Posterior cingulate gyrus (tissue), 11 donors: ENCODE results near the gene TOP1.
A peak's percentile ranks its signal among the peaks of the same experiment; 100 is the strongest.
"Not testable (repeated sequence)": the region's sequence is repeated elsewhere in the genome, so short reads cannot be mapped to it uniquely, and the experiment has no call there.

Source experiments
- DNase-seq, 10 donors: peaks; one replicate each; pipeline versions ENCODE4 v3.0.0 to v3.0.0-alpha.2; 2020 to 2021; ENCODE audit warnings: mixed read lengths in 3 of 10
- intact Hi-C: fragments of 100-400 bp; cut with DNase I; formaldehyde crosslinking; loops from one replicate; pipeline ENCODE4 v1.15.1; 2023

TOP1 gene

DNA sequence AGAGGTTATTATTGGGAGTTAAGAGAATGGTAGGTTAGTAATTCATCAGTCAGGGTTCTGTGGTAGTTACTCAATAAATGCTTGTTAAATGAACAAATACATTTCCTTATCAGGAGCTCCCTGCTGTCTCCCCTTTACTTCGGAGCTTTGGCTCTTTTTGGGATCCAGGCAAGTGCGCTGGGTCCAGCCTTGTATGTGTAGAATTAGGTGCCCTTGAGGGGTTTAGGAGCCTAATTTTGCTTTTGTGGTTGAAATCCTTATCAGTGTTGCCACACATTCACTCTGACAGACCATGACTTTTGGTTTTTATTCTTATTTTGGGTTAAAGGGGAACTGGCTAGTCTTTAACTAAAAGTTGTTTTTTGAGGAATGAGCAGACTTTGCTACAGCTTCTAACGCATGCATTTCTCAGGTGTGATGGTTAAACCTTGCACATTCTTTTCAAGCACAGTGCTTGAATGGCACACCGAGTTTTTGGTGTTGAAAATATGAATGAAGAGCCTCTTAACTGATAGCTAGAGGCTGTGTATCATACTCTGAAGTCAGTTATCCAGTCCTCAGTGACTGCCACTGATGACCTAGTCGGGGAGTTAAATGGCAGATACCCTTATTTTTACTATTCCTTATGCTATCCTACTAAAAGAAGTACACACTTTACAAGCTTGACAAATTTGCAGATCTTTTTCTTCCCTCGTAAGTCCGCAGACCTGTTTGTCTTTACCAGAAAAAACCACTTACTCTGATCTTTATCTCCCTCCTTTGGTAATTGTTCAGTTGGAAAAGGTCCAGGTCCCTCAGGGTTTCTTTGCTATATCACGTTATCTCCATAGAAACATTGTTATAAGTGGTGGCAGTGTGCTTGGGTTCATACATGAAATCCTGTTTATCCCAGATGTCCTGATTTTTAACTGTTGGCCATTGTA, 58.0 kb downstream of the TOP1 start:
- intact Hi-C loops: no loop called here
- no peak for DNase-seq

DNA sequence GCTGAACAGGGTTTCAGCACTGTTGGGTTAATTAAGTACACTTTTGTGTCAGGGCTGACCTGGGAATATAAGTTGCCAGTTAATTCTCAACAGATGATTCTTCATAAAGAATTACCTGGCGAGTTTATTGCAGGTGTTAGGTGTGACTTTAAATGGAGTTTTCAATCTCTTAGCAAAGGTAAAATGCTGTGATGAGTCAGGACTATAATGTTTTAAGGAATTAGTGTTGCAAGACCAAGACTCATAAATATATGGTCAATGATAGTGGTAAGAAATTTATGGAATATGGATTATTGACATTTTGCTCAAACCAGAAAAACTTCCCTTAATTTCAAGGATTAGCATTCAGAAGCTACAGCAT, 58.7 kb downstream of the TOP1 start:
- intact Hi-C loops: no loop called here
- no peak for DNase-seq

DNA sequence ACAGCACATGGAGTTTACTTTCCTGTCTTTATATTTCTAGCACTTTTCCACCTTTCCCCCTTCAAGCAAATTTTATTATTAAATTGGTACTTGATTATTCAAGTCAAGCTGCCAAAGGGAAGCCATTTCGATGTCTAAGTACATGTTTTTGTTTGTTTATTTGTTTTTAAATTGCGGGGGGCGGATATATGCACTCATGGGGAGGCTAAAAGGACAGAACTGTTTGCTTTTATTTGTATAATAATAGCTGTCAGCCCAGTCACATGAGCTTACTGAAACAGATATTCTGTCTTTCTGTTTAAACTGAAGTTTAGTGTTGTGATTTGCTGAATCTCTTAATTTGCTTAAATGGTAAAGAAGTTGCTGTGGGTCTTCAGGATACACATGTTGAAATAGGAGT, 59.2 kb downstream of the TOP1 start:
- intact Hi-C loops: no loop called here
- no peak for DNase-seq

DNA sequence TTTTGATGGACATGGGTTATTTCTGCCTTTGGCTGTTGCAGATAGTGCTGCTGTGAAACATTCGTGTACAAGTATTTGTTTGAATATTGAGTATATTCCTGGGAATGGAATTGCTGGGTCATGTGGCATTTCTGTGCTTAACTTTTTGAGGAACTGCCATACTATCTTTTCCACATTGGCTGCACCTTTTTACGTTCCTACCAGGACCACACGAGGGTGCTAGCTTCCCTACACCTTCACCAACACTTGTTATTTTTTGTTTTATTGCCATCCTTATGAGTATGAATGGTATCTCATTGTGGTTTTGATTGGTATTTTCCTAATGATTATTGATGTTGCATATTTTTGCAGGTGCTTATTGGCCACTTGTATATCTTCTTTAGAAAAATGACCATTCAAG, 60.9 kb downstream of the TOP1 start:
- no peak for DNase-seq
- intact Hi-C loops: no loop called here

DNA sequence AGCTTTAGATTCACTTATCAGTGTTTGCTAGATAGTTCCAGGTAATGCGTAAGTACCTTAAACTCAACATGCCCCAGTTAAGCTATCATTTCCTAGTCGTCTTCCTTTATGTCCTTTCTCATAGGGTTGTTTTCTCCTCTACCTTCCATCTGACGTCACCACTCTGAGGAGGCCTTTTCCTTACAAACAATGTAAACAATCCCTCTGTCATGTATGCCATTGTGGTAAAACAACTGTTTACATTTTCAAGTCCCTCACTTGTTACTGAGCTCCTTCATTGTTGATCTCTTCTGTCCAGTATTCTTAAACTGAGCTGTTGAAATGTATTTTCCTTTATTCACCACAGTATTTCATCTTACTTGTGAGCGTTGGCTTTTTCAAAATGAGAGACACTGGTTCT, 63.3 kb downstream of the TOP1 start:
- intact Hi-C loops: no loop called here
- no peak for DNase-seq

DNA sequence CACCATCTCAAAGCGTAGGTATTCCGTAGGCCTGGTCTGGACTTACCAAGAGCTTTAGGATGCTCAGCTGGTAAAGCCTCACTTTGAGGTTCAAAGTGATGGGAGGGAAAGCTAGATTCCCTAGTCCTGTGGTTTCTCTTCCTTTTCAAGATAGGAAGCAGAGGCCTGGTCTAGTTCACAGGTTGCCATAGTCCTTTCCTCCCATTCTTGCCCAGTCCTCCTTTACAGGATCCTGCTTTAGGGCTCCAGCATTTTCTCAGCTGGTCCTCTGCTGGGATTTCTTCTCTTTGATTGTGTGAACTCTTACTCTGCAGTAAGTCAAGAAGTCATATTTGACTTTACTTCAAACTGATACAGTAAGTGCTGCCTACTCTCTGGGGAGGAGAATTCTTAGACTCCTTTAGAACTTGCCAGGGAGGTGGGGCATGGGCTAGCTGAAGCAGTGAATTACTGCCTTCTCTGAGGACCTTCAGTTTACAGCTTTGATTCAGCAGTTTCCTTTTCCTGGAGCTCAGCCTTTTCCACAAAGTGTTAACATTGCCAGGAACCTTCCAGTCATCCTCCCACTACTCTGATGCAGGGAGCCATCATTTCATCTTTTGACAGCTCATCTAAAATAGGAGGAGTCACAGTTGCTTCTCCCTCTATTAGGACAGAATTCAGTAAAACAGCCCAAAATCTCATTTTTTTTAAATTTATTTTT, 65.9 kb downstream of the TOP1 start:
- intact Hi-C loops: loop anchor here (2.0 kb wide), 2 partner anchors 104 to 126 kb away; no protein-coding TSS in a partner anchor
- DNase-seq: no peak

DNA sequence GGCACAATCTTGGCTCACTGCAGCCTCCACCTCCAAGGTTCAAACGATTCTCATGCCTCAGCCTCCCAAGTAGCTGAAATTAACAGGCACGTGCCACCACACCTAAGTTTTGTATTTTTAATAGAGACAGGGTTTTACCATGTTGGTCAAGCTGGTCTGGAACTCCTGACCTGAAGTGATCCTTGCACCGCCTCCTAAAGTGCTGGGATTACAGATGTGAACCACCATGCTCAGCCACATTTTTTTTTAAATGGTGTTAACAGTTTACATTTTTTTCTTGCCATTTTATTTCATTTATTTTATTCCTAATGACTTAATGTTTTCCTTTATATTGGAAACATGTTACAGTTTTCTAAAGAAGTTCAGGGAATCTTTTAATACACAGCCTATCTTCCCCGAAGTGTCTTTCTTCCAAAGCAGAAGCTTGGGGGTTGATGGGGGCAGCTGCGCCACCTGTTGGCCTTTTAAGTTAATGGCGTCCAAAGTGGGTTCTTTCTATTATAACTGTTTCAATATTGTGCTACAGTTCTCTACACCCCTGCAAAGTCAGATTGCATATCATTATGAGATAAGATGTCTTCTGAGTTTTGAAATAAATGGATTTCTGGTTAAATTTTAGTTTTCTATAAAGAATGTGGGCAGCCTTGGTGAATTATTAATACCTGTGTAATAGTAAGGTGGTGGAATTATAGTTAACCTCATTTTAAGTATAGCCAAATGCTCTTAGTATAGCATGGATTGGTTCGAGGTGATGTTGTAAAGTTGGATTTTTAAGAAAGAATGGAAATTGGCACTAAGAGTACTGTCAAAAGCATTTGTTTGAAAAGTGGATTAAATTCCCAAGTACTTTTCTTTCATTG, 66.7 kb downstream of the TOP1 start:
- DNase-seq: peak in 9 of 10 donors; percentile 42 to 94 (median 58)
- intact Hi-C loops: loop anchor here (2.0 kb wide), 2 partner anchors 105 to 127 kb away; no protein-coding TSS in a partner anchor

DNA sequence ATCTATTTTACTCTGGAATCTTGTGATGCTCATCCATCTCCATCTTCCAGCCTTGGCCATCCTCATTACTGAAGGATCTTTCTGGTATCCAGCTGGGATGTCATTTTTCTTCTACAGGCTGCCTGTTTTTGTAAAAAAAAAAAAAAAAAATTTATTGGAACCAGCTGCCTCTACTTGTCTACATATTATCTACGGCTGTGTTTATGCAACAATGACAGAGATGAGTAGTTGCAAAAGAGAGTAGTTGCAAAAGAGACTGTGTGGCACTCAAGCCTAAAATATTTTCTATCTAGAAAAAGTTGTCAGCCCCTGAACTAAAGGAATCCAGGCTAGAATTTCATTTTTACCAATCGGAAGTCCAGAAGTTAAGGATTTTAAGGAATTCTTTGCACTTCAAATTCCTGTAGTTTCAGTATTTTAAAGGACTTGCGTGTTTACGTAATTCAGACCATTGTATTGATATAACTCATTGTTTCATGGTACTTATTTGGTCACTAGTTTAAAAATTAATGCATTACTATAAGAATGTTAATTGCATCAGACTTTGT, 70.2 kb downstream of the TOP1 start:
- no peak for DNase-seq
- intact Hi-C loops: no loop called here

DNA sequence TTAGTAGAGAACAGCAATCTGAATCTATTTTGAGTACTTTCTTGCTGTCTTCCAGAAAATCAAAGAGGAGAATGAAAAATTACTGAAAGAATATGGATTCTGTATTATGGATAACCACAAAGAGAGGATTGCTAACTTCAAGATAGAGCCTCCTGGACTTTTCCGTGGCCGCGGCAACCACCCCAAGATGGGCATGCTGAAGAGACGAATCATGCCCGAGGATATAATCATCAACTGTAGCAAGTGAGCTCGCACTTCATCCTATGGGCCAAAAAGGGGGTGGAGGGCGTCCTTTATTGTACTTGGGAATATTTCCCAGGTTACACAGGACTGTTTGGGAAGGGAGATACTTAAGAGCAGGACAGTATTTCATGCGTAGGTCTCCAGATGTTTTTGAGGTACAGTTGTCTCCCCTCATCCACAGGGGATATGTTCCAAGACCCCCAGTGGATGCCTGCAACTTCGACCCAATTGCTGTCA, 71.4 kb downstream of the TOP1 start:
- no peak for DNase-seq
- intact Hi-C loops: no loop called here

DNA sequence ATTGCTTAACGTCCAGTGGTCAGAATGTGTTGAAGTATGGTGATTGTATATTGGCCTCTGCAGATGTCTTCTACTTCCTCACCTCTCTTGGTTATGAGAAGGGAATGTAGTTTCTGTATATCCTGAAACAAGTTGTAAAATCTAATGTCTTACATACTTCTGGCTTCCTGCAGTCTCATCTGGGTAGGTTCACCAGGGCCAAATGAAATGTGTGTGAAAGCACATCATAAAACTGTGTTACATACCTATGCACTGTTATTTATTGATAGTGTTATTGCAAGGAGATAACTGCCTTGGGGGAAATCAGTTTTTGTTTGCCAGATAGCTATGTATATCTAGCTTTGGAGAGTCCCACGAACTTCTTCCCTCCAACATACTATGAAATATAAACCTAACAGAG, 73.0 kb downstream of the TOP1 start:
- no peak for DNase-seq
- intact Hi-C loops: no loop called here

DNA sequence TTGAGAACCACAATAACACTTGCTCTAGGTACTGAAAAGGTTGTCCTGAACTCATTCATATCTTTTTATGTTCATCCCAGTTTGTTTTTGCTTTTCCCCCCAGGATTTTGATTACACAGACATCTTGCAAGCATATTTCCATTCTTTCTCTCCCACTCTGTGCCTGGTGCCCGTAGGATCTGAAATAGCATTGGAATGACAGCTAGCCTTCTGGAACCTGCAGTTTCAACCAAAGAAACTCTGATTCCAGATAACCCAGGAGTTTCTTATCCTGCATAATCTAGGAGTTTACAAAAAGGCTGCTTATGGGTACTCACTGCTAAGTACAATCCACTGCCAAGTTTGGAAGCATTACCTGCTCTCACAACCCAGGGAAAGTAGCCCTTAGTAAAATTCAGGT, 79.9 kb downstream of the TOP1 start:
- no peak for DNase-seq
- intact Hi-C loops: no loop called here

DNA sequence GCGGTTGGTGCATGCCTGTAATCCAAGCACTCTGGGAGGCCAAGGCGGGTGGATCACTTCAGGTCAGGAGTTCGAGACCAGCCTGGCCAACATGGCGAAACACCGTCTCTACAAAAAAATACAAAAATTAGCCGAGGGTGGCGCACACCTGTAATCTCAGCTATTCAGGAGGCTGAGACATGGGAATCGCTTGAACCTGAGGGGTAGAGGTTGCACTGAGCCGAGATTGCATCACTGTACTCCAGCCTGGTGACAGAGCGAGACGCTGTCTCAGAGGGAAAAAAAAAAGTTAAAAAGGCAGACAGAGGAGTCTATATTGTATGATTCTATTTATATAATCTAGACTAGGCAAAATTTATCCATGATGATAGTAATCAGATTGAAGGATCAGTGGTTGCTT, 81.4 kb downstream of the TOP1 start:
- intact Hi-C loops: no loop called here
- no peak for DNase-seq

DNA sequence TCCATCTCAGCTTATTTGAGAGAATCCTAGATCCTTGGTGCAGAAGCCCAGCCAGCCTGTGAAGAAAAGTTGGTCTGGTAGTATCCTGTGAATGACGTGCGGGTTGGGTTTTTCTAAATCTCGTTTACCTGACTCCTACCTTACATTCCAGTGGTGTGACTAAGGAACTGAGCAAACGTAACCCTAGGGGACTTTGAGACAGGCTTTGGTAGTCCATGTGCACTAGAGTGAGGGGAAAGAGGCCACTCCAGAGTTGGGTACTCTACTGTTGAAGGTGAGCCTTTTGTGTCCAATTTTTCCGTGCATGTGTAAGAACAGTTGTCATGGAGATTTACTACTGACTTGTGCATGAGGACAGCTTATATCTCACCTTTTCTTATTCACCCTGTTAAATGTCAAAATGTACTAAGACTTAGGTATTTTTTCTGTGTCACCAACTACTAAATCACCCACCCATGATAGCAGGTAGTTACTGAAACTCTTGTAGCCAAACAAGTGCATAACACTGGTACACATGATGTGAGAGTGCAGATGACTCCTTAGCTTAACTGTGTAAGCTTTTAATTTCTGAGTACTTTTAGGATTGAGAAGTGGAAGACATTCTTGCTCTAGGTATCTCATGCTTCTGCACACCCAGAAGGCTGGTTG, 82.4 kb downstream of the TOP1 start:
- no peak for DNase-seq
- intact Hi-C loops: no loop called here

DNA sequence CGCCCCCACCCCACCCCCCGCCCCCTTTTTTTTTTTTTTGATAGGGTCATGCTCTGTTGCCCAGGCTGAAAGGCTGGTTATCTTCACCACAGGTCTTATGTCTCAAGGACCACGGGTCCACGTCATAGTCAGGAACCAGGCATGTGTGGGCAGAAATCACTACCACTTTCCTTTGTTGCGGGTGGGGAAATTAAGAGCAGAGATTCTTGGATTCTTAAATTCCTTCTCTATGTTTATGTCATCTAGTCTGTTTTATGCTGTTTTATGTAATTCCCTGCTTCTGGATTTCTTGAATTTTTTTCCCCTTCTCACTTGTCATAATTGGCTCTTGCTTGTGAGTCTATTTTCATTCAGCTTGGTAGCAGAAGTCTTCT, 82.9 kb downstream of the TOP1 start:
- intact Hi-C loops: no loop called here
- no peak for DNase-seq

DNA sequence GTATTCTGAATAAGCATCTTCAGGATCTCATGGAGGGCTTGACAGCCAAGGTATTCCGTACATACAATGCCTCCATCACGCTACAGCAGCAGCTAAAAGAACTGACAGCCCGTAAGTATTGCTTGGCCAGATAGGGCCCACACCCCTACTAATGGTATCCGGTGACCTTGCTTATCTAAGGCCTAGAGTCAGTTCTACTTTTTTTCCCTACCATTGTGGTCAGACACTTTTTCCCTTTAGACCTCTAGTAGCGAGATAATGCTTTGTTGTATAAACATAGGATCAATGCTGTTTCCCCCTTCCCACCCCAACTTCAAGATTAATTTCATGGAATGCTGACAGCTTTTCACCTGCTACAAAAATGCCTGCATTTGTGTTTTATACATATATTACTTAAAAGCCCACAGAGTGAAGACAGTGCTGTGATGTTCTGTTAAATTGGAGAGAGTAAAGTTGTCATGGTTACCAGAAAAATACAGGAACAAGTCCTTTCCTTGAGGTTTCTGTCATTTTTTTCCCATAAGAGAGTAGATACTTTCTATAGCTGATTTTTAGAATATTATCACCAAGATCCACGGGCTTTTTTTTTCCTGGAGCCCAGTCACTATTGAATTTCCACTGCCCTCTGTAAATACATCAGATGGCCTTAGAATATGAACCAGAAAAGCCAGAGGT, 87.8 kb downstream of the TOP1 start:
- no peak for DNase-seq
- intact Hi-C loops: no loop called here

DNA sequence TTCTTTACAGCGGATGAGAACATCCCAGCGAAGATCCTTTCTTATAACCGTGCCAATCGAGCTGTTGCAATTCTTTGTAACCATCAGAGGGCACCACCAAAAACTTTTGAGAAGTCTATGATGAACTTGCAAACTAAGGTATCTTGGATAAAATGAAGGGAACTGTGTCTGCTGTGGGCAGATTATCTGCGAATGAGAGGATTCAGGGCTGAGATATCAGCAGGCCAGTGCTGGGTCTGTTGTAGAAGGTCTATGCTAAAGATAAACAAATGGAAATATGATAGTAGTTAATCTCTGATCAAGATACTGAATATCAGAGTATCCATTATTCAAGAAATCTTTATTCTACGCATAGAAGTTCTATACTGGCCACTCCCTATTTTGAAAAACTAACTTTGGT, 89.5 kb downstream of the TOP1 start:
- DNase-seq, intact Hi-C loops: not testable (repeated sequence)

DNA sequence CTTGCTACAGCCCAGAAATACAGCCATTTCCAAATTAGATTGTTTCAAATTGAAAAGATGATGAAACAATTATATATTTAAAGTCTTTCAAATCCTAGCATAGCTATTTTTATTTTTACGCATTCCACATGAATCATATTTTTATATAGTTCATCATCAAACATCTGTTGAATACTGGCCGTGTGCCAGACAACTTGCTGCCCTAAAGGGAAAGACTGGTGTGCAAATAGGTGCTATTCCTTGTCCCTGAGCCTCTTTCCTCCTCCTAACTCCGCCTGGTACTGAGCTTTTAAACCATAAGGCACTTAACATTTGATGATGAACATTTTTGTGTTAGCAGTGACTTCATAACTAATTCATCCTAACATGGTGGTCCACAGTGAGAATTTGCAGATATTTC, 90.0 kb downstream of the TOP1 start:
- intact Hi-C loops: no loop called here

DNA sequence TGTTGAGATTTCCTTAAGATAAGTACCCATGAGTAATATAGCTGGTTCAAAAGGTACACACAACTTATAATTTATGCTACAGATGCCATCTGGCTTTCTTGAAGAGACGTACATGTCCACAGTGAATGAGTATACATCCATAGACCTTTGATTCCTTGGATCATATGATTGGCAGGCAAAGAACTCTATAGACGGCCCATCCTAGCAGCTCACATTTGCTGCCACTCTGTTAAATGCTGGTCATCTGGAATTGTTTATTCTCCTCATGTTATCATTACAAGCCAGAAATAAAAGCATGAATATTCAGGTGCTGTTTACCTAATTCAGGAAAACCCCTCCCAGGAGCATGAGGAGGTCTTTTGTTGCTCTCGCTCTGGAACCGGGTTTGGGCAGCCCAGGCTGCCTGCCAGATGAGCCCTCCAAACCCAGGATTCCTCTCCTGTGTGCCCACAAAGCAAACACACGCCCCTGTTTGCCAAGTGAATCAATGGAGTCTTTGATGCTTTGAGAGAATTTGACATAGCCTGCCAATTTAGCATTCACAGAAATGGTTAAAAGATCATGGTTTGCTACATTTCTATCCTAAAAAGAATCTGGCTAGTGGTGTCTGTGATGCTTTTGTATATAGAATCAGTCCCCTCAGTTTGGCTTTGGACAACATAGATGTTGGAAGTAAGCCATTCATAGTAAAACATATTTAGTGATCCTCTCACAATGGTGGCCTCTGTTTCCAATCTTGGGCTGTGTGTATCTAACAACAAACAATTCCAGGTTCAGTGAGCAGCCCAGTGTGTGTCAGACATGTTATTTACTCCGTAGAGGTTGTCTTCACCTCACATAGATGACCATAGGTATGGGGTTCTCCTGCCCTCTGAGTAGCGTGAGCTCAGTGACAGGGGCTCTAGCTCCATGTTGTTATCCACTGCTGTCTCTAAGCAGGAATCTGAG, 91.3 kb downstream of the TOP1 start:
- peak in 6 of 10 donors; percentile 25 to 89 (median 40) for DNase-seq
- intact Hi-C loops: no loop called here

More for the DNA sequence above, 90.0 kb downstream of the TOP1 start:
- no peak for DNase-seq
